ENCODE results near the gene TMEM204.
"Not testable (repeated sequence)": the region's sequence is repeated elsewhere in the genome, so short reads cannot be mapped to it uniquely, and the experiment has no call there.

The TMEM204 gene

GRCh38 chr16:1561836-1562235, 28.4 kb downstream of the TMEM204 start:
- DNase-seq, result no peak

GRCh38 chr16:1563786-1564185, 30.3 kb downstream of the TMEM204 start:
- no peak for DNase-seq

GRCh38 chr16:1564325-1564724, 30.9 kb downstream of the TMEM204 start:
- no peak for DNase-seq

GRCh38 chr16:1565083-1565805, 31.8 kb downstream of the TMEM204 start:
- DNase-seq, result no peak

GRCh38 chr16:1567988-1568387, 34.5 kb downstream of the TMEM204 start:
- no peak for DNase-seq

GRCh38 chr16:1571012-1571671, 37.7 kb downstream of the TMEM204 start:
- DNase-seq, result no peak

GRCh38 chr16:1572673-1573072, 39.2 kb downstream of the TMEM204 start:
- DNase-seq, result no peak

GRCh38 chr16:1573301-1573700, 39.8 kb downstream of the TMEM204 start:
- no peak for DNase-seq

- no peak for DNase-seq
These were observed 42.1 kb downstream of the TMEM204 start for GRCh38 chr16:1575578-1575977.

GRCh38 chr16:1579214-1579613, 45.7 kb downstream of the TMEM204 start:
- DNase-seq, result no peak

GRCh38 chr16:1580256-1580655, 46.8 kb downstream of the TMEM204 start:
- no peak for DNase-seq

- DNase-seq, result no peak
These were observed 47.5 kb downstream of the TMEM204 start for GRCh38 chr16:1580956-1581355.

GRCh38 chr16:1581804-1582203, 48.3 kb downstream of the TMEM204 start:
- no peak for DNase-seq

- DNase-seq, result no peak
These were observed 49.7 kb downstream of the TMEM204 start for GRCh38 chr16:1583180-1583579.

- DNase-seq, result no peak
These were observed 51.5 kb downstream of the TMEM204 start for GRCh38 chr16:1584926-1585484.

GRCh38 chr16:1590366-1590765, 56.9 kb downstream of the TMEM204 start:
- DNase-seq, result no peak

GRCh38 chr16:1590930-1591705, 57.7 kb downstream of the TMEM204 start:
- DNase-seq, result no peak

GRCh38 chr16:1592446-1592845, 59.0 kb downstream of the TMEM204 start:
- no peak for DNase-seq

- not testable (repeated sequence) for DNase-seq
These were observed 62.0 kb downstream of the TMEM204 start for GRCh38 chr16:1595511-1595910.

- no peak for DNase-seq
These were observed 63.0 kb downstream of the TMEM204 start for GRCh38 chr16:1596516-1596915.

GRCh38 chr16:1597154-1597553, 63.7 kb downstream of the TMEM204 start:
- no peak for DNase-seq

GRCh38 chr16:1601031-1601430, 67.6 kb downstream of the TMEM204 start:
- no peak for DNase-seq

GRCh38 chr16:1601489-1601888, 68.0 kb downstream of the TMEM204 start:
- no peak for DNase-seq

GRCh38 chr16:1602285-1602684, 68.8 kb downstream of the TMEM204 start:
- DNase-seq, result no peak
